Right kidney (tissue), 1 donor: ENCODE data around the gene ARHGAP4.

Experiments used
- DNase-seq: peaks from one replicate; pipeline ENCODE4 v3.0.0-alpha.2; 2016

ARHGAP4 gene

DNA sequence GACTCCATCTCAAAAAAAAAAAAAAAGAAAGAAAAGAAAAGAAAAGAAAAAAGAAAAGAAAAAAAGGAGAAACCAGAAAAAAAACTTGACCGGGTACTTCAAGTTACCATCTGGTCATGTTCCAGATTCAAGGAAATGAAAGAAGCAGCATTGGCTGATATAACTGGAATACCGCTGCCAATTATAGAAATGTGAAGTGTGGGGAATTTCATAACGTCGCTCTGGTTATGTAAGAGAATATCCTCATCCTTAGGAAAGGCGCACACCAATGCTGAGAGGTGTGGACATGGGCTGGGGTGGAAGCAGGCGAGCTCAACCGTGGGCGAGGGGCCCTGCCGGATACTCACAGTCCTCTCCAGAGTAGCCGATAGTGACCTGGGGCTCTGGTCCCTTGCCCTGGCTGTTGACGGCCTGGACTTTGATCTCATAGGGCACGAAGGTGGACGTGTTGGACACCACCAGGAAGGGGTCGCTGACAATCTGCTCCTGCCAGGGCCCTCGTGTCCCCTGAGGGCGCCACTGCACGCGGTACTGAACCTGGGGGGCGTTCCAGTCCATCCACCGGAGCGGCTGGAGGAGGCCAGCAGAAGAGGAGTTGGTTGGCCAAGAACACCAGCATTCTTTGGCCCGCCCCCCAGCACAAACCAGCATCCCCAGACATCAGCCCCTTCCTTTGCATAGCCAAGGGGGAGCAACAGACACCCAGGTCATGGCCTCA, 59.6 kb downstream of the ARHGAP4 start:
- no peak for DNase-seq

DNA sequence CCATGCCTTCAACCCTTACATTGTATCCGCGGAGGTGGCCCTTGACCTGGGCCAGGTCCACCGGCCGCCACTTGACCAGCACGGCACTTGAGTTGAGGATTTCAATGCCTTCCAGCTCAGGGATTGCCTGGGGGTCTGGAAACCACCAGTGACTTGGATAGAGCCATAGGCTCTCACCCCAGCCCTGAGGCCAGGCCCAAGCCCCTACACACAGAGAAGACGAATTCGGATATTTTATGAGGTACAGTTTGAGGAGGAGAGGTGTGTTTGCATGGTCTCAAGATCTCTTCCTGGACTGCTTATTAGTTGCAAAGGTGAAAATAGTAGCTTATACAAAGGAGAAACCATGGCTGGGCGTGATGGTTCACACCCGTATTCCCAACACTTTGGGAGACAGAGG, 60.4 kb downstream of the ARHGAP4 start:
- DNase-seq, result no peak

DNA sequence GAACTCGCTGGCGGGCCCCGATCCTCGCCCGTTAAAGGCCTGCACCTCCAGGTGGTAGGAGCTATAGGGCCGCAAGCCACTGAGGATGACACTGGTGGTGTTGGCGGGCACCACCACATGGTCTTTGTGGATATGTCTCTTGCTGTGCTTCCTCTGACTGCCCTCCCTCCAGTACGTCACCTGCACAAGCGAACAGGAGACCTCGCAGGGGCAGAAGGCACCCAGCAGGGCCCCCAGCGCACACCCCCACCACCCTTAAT, 60.8 kb downstream of the ARHGAP4 start:
- no peak for DNase-seq

DNA sequence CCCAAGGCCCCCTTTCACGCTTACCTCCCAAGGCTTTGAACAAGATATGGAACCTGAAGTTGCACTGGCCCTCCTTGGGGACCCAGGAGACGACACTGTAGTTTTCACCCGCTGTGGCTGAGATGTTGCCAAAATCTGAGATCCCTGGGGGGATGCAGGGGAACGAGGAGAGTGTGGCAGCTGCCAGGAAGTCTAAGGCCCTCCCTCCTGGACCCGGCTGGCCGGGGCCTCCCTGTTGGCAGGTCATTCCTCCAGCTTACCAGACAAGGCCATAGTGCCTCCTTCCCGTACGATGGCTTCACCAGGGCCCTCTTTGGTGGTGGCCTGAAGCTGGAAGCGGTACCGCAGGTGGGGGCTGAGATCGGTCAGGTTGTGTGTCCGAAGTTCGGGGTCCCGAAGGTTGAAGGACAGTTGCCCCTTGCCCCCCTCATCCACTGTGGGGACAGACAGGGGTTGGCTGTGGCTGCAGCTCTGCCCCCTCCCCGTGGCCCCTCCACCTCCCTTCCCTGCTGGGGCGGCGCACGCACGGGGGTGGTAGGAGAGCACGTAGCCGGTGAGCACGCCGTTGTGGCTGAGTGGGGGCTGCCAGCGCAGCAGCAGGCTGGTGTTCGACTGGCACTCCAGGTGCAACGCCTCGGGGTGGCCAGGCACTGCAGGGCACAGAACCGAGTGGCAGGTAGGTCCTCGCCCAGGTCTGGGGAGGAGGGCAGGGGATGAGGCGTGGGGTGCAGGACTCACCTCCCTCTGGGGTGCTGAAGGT, 61.3 kb downstream of the ARHGAP4 start:
- DNase-seq, result no peak

DNA sequence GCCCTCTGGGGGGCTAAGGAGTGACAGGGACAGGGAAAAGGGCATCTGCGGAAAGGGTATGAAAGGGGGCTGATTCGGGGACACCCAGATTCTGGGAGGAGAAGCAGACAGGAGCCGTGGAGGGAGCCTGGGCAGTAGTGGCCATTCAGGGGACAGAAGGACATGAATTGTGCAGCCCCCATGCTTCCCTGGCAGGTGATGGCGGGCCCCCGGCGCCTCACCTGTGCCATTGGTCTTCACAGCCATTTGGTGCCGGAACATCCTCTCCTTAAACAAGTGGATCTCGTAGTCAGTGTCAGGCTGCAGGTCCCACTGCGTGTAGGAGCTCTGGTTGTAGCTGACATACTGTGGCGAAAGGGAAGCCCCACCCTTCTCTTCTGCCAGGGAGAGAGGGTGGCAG, 62.0 kb downstream of the ARHGAP4 start:
- DNase-seq, result no peak

DNA sequence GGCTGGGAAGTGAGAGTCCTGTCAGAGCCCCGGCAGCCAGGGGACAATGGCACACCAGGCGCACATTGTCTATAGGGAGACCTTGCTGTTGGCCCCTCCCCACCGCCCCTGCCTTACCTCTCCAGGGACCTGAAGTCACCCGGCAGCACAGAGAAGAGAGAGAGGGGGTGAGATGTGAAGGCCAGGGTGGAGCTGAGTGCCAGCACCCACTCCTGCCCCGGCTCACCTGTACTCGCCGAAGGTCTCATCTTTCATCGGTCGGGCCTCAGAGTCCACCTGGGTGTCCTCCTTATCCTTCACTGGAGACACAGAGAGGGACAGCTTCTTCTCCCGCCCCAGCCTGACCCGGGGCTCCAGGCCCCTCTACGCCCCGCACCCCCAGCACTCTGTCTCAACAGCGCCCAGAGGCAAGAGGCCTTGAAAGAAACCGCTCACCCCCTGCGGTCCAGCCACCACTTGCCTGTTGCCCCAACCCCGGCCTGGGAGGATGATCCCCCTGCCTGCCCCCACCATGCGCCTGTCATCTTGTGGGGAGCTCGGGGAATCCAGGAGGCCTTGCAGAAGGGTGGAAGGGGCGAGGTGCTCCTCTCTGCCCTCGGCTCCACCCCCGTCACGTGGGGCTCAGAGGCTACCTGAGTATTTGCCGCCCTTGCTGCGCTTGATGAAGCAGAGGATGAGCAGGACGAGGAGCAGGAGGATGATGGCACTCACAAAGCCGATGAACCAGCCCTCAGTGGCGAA, 62.6 kb downstream of the ARHGAP4 start:
- no peak for DNase-seq

DNA sequence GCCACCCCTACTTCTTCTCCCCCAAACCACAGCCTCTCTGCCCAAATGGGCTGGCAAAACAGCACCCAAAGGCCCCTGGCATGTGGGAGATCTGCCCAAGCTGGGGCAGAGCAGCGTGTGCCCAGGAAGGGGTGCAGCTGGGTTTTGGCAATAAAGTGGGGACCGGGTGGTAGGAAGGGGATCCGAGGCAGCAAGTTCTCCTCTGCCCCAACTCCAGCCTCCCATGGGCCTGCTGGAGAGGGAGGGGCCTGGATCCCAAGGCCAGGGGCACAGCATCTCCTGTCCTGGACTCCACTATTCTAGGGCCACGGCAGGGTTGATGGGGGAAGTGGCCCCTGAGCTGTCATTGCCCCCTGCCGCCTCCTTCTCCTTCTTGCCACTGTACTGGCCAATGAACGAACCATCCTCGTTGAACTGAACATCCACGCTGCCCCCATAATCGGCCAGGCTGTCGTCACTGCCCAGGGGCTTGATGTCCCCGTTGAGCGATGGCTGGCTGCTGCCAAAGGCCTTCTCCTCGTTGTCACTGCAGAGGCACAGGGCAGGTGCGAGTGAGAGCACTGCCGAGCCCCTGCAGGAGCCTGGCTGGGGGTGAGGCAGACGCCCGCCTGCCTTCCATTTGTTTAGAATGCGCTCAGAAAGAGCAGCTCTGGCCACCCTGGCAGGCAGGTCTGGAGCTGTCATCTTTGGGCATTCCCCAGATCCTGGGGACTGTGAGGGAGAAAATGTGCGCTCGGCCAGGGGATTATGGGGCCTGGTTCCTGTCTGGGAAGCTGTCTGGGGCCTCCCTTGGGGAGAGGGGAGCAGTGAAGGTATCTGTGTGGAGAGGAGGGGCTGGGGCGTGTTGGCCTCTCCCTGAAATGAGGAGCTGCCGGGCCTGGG, 63.5 kb downstream of the ARHGAP4 start:
- DNase-seq, result no peak

DNA sequence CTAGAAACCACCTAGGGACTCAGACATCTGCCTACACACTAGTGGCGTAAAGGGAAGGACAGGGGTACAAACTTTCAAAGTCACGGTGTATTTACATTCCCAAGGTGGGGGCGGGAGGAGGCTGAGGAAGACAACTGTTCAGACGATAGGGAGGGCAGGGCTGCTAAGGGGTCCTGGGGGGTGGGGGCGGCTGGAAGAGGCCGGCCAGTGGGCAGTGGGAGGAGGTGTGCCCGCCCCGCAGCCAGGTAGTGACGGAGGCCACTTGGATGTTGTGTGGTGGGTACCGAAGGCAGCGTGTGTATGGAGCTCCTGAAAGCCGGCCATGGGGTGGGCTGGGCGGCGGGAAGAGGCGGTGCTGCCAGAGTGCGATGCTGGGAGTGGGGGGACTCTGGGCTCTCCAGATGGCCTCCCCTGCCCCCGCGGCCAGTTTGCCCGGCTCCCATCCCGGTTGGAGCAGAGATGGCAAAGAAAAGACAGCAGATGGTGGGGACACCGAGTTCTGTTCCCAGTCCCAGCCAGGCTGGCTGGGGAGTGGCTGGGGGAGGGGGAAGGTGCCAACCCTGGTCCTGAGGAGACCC, 64.2 kb downstream of the ARHGAP4 start:
- DNase-seq, result no peak

DNA sequence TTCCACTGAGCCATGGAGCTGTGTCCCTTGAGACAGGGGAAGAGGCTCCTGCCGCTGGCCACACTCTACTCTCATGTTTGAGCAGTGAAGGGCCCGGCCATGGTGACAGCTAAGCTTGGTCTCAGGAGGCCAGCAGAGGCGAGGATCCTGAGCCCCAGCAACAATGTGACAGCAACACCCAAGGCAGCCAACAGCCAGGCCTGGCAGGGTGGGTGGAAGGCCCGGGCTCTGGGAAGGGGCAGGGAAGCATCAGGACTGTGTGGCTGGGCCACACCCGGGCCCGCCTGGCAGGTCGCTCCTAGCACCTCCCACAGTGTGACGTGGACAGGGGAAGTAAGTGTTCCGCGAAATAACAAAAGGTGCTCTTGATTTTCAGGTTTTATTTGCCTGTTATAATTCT, 64.9 kb downstream of the ARHGAP4 start:
- DNase-seq, result no peak
